IPS DF 6.9 (cell line): Measurements from ENCODE around the gene TTBK2.

ENCODE experiments used
- DNase-seq: peaks from one replicate; pipeline ENCODE4 v3.0.0-alpha.2; 2013; ENCODE audit warnings: low read depth, low spot score
- H3K27ac ChIP-seq: one replicate; pipeline ENCODE4 v1.5.1; 2013; ENCODE audit warnings: low read length, control low read depth
- H3K27me3 ChIP-seq: 2 replicates; pipeline ENCODE4 v1.6.1; 2013; ENCODE audit warnings: mild to moderate bottlenecking, low read length; ENCODE audit not compliant: control insufficient read depth, insufficient read depth
- H3K36me3 ChIP-seq: 2 replicates; pipeline ENCODE4 v1.6.1; 2013; ENCODE audit warnings: low read length; ENCODE audit not compliant: control insufficient read depth, insufficient read depth
- H3K4me1 ChIP-seq: 2 replicates; pipeline ENCODE4 v1.6.1; 2013; ENCODE audit warnings: low read length; ENCODE audit not compliant: control insufficient read depth, insufficient read depth
- H3K4me3 ChIP-seq: 2 replicates; pipeline ENCODE4 v1.5.1; 2013; ENCODE audit warnings: mild to moderate bottlenecking, low read length
- H3K9me3 ChIP-seq: 2 replicates; pipeline ENCODE4 v1.6.1; 2013; ENCODE audit warnings: low read length, inconsistent platforms; ENCODE audit not compliant: control insufficient read depth, insufficient read depth
- WGBS: extraction: QIAGEN DNeasy Blood & Tissue Kit; methylation state at CpG from one replicate; pipeline ENCODE4 v1.1.7; 2013; ENCODE audit warnings: mixed read lengths, missing lambda C conversion rate; ENCODE audit not compliant: insufficient read length, insufficient coverage; 5-methylcytosine and 5-hydroxymethylcytosine counted together

The TTBK2 gene

GRCh38 chr15:42800731-42801474, 119.7 kb downstream of the TTBK2 start:
- no peaks in the 10 kb centered on the region for H3K27me3 ChIP-seq
- peak; percentile 1 for DNase-seq
- H3K4me3 ChIP-seq, result no peak overlapping the region
- no peaks in the 10 kb centered on the region for H3K36me3 ChIP-seq
- no CpG with 5 or more reads among the region's 22 CpGs for WGBS
- no peak overlapping the region for H3K27ac ChIP-seq
- H3K4me1 ChIP-seq, result no peaks in the 10 kb centered on the region
- H3K9me3 ChIP-seq, result no peaks in the 10 kb centered on the region

DNA sequence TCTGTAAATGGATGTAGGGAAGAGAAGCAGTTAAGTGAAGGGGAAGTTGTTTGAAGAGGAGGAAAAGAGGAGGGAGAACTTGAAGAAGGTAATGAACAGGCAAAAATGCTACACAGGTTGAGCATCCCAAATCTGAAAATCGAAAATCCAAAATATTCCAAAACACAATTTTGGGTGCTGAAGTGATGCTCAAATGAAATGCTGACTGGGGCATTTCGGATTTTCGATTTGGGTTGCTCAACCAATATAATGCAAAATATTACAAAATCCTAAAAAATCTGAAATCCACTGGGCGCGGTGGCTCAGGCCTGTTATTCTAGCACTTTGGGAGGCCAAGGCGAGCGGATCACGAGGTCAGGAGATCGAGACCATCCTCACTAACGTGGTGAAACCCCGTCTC, 121.8 kb downstream of the TTBK2 start:
- Histone ChIP-seq H3K4me3 (no peak overlapping the region), H3K36me3 (no peaks in the 10 kb centered on the region), H3K27me3 (no peaks in the 10 kb centered on the region), H3K4me1 (no peaks in the 10 kb centered on the region), H3K9me3 (no peaks in the 10 kb centered on the region), H3K27ac (no peak overlapping the region)
- WGBS, result no CpG with 5 or more reads among the region's 11 CpGs
- DNase-seq, result no peak

- Histone ChIP-seq H3K36me3 (no peaks in the 10 kb centered on the region), H3K4me3 (no peak overlapping the region), H3K9me3 (no peaks in the 10 kb centered on the region), H3K27ac (no peak overlapping the region), H3K4me1 (no peaks in the 10 kb centered on the region), H3K27me3 (no peaks in the 10 kb centered on the region)
- no CpG with 5 or more reads among the region's 5 CpGs for WGBS
- DNase-seq, result no peak
These were observed 123.4 kb downstream of the TTBK2 start for GRCh38 chr15:42796955-42797782.

- Histone ChIP-seq H3K36me3 (no peaks in the 10 kb centered on the region), H3K4me1 (no peaks in the 10 kb centered on the region), H3K27me3 (no peaks in the 10 kb centered on the region), H3K27ac (no peak overlapping the region), H3K4me3 (no peak overlapping the region), H3K9me3 (no peaks in the 10 kb centered on the region)
- no peak for DNase-seq
These were observed 131.9 kb downstream of the TTBK2 start for GRCh38 chr15:42788725-42789124.

DNA sequence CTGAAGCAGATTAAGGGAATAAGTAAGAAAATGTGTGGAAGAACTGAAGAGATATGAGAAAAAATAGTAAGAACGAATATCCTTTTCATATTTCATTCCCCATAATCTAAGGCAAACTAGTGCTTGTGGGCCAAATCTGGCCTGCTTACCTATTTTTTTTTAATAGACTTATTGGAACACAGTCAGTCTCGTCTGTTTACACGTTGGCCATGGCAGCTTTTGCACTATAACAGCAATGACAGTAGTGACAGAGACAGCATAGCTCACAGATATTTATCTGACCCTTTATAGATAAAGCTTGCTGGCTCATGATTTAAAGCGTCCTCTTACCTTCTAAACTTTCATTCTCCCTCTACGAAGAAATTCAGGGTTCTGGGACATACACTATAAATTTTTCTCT, 133.6 kb downstream of the TTBK2 start:
- Histone ChIP-seq H3K27ac (no peak overlapping the region), H3K9me3 (no peaks in the 10 kb centered on the region), H3K36me3 (no peaks in the 10 kb centered on the region), H3K4me1 (no peaks in the 10 kb centered on the region), H3K27me3 (no peaks in the 10 kb centered on the region), H3K4me3 (no peak overlapping the region)
- no peak for DNase-seq
- WGBS, result no CpG with 5 or more reads among the region's 5 CpGs

DNA sequence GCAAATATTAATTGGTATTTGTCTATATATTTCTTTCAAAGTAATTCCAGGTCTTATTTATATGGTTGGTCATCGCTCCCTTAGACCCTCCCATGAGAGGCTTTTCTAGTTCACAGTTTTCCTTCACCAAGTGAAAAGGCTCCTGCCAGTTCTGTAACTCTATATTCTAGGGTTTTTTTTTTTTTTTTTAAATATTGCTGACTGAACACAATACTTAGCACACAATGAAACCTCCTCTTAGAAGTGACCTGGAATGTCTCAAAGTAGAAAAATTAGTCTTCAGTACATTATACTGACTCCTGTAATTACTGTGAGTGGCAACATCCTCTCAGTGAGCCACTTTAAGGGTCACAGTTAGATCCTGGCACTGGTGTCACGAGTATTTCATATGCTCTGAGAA, 135.0 kb downstream of the TTBK2 start:
- WGBS, result no CpG with 5 or more reads among the region's 2 CpGs
- Histone ChIP-seq H3K27me3 (no peaks in the 10 kb centered on the region), H3K4me3 (no peak overlapping the region), H3K9me3 (no peaks in the 10 kb centered on the region), H3K4me1 (no peaks in the 10 kb centered on the region), H3K36me3 (no peaks in the 10 kb centered on the region), H3K27ac (no peak overlapping the region)
- DNase-seq, result no peak

DNA sequence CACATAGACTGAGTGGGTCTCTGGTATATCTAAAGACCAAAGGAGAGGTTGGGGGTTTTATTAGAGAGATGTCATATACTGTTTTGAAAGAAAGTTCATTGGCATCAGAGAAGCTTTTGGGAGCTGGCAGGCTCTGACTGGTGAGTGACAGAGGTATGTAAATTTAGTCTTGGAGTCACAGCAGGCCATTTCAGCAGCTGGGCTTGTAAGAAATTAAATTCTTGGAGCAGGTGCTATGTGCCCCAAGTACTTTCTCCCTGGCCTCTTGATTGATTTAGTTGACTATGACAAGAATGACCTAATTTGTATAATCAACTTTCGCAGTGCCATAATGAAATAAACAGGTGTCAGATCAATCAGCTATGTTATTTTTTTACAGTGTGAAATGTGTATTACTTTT, 135.9 kb downstream of the TTBK2 start:
- Histone ChIP-seq H3K27ac (no peak overlapping the region), H3K4me1 (no peaks in the 10 kb centered on the region), H3K9me3 (no peaks in the 10 kb centered on the region), H3K27me3 (no peaks in the 10 kb centered on the region), H3K4me3 (no peak overlapping the region), H3K36me3 (no peaks in the 10 kb centered on the region)
- no peak for DNase-seq
- no CpG with 5 or more reads among the region's 1 CpG for WGBS

DNA sequence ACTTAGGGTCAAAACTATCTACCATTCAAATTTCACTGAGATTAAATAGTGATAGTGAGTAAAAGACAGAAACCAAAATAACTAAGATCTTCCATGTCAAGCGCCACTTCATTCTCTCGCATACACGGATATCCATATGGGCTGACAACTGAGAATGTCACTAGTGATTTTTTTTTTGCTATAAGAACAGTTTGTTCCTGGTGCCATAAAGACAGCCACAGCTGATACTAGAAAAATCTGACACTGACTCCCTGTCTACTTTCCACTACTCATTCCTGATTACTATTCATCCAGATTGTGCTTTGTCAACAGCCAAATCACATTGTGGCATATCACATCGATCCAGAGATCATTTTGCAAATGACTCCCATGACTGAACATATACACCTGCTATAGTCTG, 137.9 kb downstream of the TTBK2 start:
- Histone ChIP-seq H3K36me3 (no peaks in the 10 kb centered on the region), H3K4me3 (no peak overlapping the region), H3K27me3 (no peaks in the 10 kb centered on the region), H3K4me1 (no peaks in the 10 kb centered on the region), H3K9me3 (no peaks in the 10 kb centered on the region), H3K27ac (no peak overlapping the region)
- no peak for DNase-seq
- no CpG with 5 or more reads among the region's 4 CpGs for WGBS

- Histone ChIP-seq H3K4me3 (no peak overlapping the region), H3K27me3 (no peaks in the 10 kb centered on the region), H3K4me1 (no peaks in the 10 kb centered on the region), H3K27ac (no peak overlapping the region), H3K36me3 (no peaks in the 10 kb centered on the region), H3K9me3 (no peaks in the 10 kb centered on the region)
- no CpG with 5 or more reads among the region's 2 CpGs for WGBS
- DNase-seq, result no peak
These were observed 145.2 kb downstream of the TTBK2 start for GRCh38 chr15:42775416-42775815.

GRCh38 chr15:42772901-42773300, 147.7 kb downstream of the TTBK2 start:
- Histone ChIP-seq H3K4me1 (no peaks in the 10 kb centered on the region), H3K9me3 (no peaks in the 10 kb centered on the region), H3K27ac (no peak overlapping the region), H3K36me3 (no peaks in the 10 kb centered on the region), H3K27me3 (no peaks in the 10 kb centered on the region), H3K4me3 (no peak overlapping the region)
- DNase-seq, result no peak
- no CpG with 5 or more reads among the region's 2 CpGs for WGBS

- WGBS, result no CpG with 5 or more reads among the region's 2 CpGs
- Histone ChIP-seq H3K4me3 (no peak overlapping the region), H3K27me3 (no peaks in the 10 kb centered on the region), H3K9me3 (no peaks in the 10 kb centered on the region), H3K36me3 (no peaks in the 10 kb centered on the region), H3K27ac (no peak overlapping the region), H3K4me1 (no peaks in the 10 kb centered on the region)
- no peak for DNase-seq
These were observed 148.4 kb downstream of the TTBK2 start for GRCh38 chr15:42772144-42772543.
